Measurements from ENCODE around the gene ELP4.

ELP4 gene

DNA sequence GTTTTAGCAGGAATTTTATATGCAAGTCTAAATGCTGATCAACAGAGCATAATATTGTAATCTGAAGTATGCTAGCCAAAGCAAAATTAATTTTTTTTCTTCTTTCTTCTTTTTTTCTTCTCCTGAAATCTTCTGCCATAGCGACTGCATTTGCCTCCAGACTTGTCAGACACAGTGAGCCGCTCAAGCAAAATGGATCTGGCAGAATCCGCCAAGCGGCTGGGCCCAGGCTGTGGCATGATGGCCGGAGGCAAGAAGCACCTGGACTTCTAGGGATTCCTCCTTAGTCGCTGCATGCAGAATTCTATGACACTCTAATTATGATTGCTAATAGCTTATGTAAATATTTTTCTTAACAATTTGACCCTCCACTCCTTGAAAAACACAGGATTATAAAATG is 273.7 kb downstream of the ELP4 start:
- DNase-seq: no peak

DNA sequence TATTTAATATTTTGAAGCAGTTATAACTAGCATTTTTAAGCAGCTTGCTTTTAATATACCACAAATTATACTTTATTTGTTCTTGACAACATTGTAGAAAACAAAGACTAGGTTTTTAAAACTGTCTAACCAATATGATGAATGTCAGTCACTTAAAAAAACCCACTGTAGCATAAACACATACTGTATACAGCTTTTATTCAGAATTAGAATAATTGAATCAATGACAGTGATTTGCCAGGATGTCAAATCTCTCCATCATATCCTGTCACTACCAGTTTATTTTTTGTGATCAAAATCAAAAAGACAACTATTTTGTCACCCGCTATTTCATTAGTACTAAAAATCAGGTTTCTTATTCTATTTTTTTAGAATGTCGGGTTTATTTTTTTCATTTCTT is 275.0 kb downstream of the ELP4 start:
- DNase-seq: no peak

GRCh38 chr11:31786996-31787685 is 277.6 kb downstream of the ELP4 start:
- DNase-seq: no peak

GRCh38 chr11:31788085-31788484 is 278.5 kb downstream of the ELP4 start:
- DNase-seq: no peak

DNA sequence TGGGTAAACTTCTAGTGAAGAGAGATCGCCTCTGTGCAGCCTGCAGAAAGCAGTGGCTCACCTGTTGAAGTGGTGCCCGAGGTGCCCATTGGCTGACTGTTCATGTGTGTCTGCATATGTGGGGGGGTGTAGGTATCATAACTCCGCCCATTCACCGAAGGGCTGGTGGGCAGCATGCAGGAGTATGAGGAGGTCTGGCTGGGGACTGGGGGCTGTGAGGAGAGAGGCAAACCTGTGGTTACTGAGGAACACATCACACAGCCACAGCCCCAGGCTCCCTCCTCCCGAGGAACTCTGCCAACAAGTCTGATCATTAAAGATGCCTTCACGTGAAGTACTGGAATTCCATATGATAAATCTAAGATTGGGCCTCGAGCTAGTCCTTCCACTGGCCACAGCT is 281.1 kb downstream of the ELP4 start:
- DNase-seq: no peak

GRCh38 chr11:31792036-31792435 is 282.5 kb downstream of the ELP4 start:
- no peak for DNase-seq

DNA sequence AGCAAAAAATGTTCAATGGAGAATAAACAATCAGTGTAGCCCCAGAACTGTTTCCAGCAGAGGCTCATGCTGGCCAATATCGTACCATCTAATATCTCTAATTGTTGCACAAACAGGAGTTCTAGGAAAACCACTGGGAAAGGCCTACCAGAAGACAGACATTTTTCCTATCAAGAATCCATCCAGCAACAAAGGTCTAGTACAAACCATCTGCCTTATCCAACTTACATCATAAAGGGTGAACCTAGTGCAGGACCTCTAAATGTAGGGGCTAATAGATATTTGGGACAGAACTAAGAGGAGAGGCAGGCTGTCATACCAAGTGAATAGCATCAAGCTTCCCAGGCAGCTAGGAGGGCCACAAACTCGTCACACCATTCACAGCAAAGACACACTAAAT is 282.9 kb downstream of the ELP4 start:
- no peak for DNase-seq

- no peak for DNase-seq
Observed at GRCh38 chr11:31793264-31793663, 283.7 kb downstream of the ELP4 start.

- no peak for DNase-seq
Observed at GRCh38 chr11:31794548-31794947, 285.0 kb downstream of the ELP4 start.

DNA sequence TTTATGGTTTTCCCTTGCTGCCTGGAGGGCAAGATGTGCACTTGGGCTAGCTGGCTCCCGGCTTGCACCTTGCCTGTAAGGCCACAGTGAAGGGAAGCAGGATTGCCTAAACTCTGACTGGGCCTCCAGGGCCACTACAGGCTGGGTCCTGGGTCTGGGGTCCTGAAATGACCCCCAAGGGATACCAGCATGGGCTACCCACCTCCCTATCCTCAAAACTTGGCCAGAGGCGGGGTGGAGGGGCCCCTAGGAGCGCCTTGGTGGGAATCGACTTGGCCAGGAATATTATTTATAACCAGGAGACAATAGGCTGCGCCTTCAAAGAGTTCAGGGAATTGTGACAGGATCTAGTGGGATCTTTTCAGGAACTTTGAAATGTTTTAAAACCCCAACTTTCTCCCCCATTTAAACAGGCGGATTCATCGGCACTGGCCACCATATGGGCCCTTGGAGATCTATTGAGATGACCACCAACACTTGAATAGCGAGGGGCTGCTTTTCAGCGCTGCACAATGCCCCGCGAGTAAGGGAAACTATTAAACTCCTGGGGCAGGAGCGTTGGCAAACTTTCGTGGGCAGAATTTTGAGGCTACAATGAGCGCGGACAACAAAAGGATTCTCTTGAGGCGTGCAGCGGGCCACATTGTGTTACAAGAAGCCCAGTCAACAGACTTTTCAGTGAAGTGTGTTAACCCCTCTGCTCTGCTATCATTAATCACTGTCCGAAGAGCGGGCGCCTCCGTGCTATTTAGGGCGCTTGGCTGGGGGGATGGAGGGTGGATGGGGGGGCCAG is 286.3 kb downstream of the ELP4 start:
- DNase-seq: no peak

GRCh38 chr11:31796499-31797189 is 287.1 kb downstream of the ELP4 start:
- DNase-seq: no peak

- no peak for DNase-seq
Observed at GRCh38 chr11:31797190-31798056, 287.9 kb downstream of the ELP4 start.

DNA sequence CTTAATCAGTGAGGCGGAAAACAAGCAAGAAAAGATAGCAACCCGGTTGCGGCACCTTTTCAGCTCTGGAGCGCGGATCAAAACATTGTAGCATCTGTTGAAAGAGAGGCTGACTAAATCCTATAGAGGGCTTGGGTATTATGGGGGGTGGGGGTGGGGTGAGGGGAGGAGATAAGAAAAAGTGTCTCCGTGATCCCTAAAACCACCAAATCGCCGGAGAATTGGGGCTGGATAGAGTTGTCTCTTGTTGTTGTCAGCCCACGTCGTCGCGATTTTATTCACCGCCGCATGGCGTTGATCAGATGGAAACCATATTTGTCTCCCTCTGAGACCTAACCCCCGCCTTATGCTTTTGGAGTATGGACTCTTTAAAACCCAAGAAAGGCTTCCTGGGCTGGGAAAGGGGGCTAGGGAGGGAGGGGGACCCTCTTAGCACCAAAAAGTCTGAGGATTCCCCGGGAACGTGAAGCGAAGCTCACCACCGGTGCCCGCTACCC is 288.5 kb downstream of the ELP4 start:
- DNase-seq: no peak

GRCh38 chr11:31798554-31799434 is 289.2 kb downstream of the ELP4 start:
- DNase-seq: no peak

- DNase-seq: no peak
Observed at GRCh38 chr11:31799435-31800397, 290.1 kb downstream of the ELP4 start.

DNA sequence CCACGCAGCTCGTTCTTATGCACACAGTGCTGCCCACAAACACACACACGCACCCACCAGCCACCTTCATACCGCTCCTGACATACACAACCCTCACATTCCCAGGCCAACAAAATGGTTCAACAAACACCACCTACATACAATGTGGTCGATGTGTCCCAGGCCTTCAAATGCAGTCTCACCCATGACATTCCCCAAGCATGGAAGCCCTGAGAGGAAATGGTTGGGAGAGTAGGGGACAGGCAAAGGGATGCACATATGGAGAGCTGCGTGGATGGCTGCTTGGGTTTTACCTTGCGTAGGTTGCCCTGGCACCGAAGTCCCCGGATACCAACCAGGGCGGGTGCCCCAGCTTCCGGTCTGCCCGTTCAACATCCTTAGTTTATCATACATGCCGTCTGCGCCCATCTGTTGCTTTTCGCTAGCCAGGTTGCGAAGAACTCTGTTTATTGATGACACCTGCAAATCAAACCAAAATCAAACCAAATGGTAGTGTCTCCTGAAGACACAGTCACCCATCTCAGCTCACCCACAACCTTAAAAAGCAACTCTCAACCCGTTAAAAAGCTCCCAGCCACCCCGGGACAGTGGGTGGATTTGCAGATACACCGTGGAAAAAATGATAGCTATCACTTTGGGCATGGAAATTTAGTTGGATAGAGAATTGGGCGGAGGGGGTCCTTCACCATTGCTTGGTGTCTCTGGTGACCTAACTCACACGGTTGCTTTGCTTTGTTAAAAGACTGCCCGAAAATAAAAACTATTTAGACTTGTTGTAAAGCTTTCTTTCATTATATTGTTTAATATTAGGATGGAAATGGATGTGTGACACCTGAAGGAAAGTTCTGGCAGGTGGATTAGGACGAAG is 291.1 kb downstream of the ELP4 start:
- DNase-seq: no peak

DNA sequence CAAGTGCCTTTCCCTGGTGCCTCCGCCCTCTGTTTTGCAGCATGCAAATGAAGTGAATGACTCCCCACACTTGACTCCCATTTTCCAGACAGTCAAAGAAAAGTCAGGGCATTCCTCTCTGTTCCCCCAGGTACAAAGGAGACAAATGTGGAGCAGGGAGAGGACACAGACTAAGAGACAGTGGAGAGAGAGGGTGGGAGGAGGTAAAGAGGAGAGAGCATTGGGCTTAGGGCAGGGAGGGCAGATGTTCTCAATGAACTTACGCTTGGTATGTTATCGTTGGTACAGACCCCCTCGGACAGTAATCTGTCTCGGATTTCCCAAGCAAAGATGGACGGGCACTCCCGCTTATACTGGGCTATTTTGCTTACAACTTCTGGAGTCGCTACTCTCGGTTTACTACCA is 291.7 kb downstream of the ELP4 start:
- DNase-seq: no peak

DNA sequence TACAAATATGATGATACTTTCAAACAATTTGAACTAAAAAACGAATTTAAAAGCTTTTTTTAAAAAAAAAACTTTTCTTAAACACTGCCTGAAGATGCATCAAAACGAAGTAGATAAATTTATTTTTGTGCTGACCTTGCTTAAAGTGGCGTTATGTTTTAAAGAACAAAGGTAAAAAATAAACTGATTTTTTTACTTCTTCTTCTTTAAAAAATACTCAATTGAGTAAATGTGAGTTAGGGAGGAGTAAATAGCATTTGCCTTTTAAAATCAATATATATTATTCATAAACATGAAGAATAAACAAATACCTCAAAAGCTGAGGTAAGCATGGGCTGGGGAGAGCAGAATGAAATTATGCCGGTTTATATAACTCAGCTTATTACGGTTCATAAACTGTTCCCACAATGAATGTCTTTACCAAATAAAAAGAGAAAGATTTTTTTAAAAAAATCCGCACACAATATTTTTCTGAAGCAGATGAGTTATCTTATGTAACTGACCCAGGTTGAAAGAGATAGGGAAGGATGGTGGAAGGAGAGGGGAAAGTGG is 292.5 kb downstream of the ELP4 start:
- no peak for DNase-seq

DNA sequence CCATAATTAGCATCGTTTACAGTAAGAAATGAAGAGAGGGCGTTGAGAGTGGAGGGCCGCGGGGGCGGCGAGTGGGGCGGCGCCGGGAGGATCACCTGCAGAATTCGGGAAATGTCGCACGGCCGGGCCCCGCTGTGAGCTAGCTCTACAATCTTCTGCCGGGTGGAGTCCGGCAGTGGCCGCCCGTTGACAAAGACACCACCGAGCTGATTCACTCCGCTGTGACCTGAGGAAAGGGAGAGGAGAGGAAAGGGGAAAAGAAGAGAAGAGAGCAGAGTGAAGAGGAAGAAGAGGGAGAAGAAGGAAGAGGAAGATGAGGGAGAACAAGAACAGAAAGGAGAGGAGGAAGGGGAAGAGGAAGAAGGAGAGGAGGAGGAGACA is 293.0 kb downstream of the ELP4 start:
- no peak for DNase-seq

All from stimulated activated CD4-positive, alpha-beta T cell treated with anti-CD3 and anti-CD28 coated beads, Interleukin-4, amount 100 ng/mL, for 4 hours (primary cell).